Activated gamma-delta T cell treated with anti-CD3 and anti-CD28 coated beads, Interleukin-2, amount 50 U/mL, for 16 hours (primary cell): ENCODE data around the gene GLP2R.

Experiments
- DNase-seq: peaks from one replicate; pipeline ENCODE4 v3.0.0-alpha.2; 2020; ENCODE audit warnings: low read depth

Gene GLP2R

DNA sequence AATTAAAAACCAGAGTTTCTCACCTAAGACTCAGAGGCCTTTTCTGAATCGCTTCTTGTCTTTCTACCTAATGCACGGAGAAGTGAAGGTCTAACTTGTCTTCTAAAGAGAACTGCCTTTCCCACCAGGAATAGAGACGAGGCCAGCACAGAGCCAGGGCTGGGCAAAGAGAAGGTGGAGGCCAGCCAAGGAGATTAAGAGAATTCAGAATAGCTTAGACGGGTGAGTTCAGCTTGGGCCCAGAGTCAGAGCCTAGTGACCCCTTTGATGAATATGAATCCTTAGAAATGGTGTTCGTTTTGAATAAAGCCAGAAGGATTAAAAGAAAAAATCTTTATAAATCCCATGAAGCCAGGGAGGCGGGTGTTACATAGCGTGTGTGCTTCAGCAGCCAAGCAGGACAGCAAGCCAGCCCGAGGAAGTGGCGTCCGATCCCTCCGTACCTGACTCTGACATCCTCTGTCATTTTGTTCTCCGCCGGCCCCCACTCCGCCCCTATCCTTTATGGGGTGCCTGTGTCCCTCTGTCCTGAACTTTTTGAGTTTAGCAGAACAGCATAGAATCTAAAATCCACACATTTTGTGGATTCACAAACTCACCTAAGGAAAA lies 11.3 kb upstream of the GLP2R start:
- DNase-seq = no peak

DNA sequence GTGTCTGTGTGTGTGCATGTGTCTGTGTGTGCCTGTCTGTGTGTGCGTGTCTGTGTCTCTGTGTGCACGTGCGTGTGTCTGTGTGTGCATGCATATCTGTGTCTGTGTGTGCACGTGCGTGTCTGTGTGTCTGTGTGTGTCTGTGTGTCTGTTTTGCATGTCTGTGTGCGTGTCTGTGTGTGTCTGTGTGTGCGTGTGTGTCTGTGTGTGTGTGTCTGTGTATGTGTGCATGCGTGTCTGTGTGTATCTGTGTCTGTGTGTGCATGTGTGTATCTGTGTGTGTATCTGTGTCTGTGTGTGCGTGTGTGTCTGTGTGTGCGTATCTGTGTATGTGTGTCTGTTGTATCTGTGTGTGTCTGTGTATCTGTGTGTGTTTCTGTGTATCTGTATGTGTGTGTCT lies 9.3 kb upstream of the GLP2R start:
- DNase-seq = no peak

DNA sequence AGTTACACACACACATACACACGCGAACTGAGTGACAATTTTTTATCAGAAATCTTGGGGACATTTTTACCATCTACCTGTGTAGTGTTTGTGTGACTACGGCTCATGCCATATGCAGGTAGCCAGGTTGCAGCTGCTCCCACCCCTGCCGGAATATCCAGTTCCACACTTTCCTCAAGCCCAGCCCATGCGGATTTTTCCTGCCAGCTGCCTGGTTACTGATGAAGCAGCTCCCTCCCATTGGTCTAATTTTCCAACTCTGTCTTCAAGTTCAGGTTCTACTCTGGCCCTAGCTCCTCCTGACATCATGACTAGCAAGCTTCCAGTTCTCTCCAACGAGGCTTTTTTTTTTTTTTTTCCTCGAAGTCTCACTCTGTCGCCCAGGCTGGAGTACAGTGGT lies 8.6 kb upstream of the GLP2R start:
- no peak for DNase-seq

DNA sequence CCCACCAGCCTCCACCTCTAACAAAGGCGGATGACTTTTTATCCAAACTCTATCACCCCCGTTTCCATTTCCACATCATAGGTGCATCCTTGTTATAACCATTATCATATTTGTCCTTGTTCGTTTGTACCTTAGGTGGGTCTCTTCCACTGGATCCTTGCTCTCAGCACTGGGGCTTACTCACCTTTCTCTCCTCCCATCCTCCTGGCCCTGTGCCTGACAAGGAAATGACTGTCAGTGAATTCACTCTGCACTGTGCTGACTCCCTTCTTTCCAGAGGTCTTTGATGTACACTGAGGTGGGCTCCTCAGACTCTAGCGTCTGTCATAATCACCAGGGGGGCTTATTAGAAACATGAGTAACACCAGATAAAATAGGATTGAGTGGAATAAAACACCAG lies 7.0 kb upstream of the GLP2R start:
- no peak for DNase-seq

DNA sequence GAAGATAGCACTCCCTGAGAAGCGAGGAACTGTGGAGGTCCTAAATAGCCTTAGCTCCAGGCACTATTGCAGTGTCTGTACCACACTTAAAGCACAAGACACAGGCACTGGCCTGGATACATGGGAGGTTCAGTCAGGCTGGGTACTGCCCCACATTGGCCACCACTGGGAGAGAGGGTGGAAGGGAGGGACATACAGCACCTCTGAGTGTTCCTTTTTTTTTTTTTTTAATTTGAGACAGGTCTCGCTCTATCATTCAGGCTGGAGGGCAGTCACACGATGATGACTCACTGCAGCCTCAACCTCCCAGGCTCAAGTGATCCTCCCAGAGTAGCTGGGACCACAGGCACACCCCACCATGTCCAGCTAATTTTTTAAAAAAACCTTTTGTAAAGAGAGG lies 5.3 kb upstream of the GLP2R start:
- DNase-seq = no peak

DNA sequence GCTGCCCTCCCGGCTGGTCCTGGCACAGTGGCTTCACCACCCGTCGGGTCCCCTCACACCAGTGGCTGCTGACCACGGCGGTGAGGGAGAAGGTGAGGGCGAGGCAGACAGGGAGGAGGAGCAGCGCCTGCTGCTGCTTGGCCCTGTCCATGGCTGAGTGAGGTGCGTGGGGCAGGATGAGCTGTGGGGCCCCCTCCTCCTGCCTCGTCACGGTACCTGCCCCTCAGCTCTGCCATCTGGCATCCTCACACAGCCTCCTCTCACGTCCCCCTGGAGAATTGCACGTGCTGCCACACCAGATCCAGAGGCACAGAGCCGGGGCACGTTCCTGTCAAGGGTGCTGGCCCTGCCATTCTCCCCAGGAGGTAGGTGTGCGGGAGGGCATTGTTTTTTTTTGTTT lies 3.8 kb upstream of the GLP2R start, which contains the start of gene GSG1L2:
Gene GSG1L2 (minus strand): TSS at position 159 of the 400 bp plus-strand sequence. CDS start 8 bp downstream, at position 151.
- DNase-seq = no peak

DNA sequence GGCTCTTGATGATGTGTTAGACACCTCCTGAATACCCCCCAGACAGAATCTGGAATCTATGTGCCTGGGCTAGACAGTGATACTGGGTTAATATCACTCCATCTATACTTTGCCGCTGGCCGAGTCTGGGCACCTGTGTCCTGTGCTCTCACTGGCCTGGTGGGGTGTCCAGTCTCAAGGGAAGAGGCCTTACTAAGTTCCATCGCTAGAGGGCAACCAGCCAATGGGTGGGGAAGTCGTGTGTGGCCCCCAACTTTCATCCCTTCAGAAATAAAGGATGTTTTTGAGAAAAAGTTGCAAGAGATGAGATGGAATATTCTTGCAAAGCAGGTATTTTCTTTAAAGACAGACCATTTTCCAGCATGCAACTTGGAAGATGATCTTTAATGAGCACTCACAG lies 1.6 kb upstream of the GLP2R start:
- no peak for DNase-seq

DNA sequence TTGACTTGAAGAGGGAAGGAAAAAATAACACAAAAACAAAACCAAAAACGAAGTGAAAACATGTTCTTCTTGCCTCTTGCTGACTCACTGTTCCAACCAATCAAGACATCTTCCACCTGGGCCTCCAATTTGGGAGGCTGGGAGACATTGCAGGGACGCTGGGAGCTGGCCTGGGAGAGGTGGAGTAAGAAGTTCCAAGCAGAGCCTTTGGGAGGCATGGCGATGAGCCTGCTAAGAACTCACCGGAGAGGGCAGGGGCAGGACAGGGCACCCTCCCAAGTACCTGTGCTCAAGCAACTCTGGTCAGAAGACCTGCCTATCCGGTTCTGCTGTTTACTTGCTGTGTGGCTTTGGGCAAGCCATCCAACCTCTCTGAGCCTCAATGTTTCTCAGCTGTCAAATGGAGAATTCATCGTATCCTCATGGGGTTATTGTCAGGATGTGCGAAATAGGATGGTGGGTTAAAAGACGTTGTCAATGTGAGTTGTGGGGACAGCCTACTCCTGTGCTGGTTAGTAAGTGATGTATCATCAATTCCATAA lies 856 bp upstream of the GLP2R start:
- no peak for DNase-seq

DNA sequence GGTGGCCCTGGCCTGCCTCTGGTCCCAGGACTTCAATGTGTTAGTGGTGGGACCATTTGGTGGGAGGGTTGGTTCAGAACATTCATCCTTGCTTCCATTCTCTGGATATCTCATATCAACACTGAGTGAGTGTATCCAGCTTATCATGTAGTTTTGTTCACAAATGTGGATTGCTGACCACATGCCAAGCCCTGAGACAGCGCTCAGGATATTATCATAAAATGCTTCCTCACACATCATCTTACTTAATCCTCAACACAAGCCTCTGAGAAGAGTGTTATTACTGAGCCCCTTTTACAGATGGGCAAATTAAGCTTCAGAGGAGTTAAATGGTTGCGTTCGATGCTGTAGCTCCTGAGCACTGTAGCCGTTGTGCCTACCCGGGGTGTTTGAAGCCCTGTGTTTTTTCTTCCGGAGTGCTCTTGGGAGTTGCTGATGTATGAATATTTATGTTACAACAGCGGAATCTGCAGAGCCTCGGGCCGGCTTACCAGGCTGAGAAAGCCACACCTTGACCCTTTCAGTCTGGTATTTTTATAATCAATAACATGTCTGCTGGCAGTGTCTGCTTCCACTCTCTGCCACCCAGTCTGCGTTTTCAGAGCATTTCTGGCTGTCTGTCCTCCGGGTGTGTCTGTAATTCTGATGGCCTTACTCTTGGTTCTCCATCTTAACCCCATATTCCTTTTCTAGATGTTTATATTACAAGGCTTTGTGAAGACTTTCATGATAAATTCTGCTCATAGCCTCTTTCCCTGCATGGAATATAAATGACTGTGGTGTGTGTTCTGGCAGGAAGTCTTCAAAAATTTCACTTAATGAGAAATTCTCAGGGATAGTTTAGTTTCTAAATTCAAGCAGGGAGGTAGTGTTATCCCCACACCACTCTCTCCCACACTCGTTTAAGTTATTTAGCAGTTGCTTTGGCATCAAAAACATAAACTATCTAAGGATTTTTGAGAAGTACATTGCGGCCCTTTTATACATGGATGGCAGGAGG lies 2.9 kb downstream of the GLP2R start:
- DNase-seq = no peak

DNA sequence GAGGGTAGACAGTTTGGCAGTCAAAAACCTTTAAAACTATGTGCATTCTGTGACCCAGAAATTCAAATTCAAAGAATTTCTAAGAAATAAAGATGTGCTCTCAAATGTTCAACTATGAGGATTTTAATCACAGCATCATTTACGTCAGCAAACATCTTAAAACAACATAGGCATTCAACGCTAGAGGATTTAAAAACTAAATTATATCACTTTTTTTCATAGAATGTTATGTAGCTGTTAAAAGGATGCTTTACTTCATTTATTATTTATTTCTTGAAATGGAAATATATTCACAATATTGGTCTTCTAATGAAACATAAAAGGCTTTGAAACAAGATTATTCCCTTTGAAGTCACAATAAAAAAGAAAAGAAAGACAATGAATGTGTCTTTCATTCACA lies 3.6 kb downstream of the GLP2R start:
- DNase-seq = no peak

DNA sequence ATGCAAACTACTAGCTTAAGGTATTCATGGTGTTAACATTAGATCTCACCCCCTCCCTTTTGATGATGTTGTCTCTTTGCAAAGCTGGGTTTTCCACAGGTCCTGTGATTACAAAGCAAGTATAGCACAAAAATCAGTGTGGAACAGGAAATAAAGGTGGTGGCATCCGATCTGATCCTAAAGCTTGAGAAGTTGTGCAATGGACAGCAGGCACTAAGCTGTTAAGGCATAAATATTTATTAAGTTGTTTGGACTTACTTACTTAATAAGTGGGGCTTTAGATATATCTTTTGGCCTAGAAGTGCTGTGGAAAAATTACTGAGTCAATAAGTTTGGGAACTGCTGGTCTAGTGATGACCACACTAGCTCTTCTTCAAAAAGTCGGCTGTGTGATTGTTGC lies 5.0 kb downstream of the GLP2R start:
- DNase-seq = no peak

DNA sequence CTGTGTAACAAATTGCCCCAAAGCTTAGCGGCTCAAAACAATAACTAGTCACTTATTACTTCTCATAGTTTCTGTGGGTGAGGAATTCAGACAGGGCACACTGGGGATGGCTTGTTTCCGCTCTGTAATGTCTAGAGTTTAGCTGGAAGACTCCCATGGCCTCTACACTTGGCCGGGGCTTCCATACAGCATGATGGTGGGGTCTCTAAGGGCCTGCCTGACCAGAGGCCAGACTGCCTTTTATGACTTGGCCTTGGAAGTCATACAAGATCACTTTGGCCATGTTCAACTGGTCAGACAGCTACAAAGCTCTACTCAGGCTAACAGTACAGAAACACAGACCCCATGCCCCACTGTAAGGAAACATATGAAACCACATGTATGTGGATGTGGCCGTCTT lies 8.2 kb downstream of the GLP2R start:
- no peak for DNase-seq

DNA sequence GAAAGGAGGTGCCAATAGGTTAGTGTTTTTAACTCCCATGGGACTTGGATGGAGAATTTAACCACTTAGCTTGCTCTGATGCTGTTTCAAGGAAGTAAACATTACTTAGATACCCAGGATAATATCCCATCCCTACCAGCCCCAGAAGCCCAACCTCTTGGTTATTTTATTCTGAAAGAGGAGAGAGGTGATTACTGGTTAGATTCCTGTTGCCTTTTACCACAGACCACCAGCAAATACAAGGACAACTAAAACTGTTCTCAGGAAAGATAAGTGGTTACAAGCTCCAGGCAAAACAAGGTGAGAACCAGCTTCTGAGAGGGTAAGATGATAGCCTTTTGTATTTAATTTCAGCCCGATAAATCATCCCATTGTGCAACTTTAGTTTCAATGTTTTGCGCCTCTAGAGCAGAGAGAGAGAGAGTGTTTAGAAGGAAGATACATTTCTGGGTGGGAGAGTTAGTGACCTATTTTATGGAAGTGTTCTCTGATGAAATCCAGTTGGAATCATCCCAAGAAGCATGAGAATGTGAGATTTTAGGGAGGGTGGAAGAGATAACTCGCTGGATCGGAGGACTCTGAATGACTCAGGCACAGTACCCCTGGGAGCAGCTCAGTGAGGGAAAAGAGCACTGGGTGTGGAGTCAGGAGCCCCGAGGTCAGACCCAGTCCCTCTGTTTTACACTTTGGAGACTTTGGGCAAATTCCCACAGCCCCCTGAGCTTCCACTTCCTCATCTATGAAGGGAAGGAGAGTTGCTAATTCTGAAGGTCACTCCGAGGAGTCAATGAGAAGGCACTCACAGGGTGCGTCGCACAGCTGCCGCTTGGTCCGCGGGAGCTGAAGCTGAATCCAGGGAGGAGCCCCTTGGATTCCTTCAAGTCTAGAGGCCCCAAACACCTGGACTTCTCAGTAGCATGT lies 12.1 kb downstream of the GLP2R start:
- no peak for DNase-seq

DNA sequence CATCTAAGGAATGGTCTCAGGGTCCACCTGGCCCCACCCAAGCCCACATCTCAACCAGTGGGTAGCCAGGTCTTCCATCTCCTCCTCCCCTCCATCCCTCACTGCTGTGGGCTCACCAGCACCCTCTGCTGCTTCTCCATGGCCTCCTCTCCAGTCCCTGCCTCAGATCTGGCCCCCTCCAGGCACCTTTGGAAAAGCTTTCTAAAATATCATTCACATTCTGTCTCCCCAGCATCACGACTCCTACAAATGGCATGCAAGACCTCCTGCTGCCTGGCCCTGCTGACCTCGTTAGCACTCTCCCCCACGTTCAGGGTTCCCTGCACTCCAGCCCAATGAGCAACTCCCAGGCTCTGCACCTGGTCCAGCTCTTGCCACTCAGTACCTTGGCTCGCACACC lies 13.7 kb downstream of the GLP2R start:
- DNase-seq = no peak

DNA sequence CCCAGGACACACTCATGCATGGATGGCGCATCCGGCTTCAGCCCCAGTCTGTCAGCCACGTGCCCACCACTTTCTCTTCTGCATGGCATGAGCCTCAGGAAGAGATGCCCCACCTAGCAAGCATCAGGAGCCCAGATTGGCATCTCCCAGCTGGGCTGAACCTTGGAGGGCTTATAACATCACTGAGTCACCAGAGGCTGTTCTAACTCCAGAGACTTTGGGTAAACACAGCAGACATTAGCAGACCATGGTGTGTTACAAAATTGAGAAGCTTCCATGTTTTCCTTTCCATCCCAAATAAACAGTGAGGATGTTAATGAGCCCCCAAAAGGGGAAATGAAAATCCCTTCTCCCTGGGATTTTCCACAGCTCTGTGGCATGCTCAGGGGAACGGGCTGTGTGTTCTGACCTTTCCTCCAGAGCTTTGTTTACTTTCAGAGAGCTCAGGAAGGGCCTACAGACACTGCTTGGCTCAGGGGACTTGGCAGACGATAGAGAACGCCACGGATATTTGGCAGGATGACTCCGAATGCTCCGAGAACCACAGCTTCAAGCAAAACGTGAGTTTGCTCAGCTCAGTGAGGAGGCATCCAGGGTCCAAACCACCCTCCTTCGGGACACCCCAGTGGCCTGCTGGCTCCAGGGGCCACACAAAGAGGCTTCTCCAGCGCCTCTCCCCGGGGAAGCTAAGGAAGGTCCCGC lies 16.5 kb downstream of the GLP2R start:
- DNase-seq = no peak

DNA sequence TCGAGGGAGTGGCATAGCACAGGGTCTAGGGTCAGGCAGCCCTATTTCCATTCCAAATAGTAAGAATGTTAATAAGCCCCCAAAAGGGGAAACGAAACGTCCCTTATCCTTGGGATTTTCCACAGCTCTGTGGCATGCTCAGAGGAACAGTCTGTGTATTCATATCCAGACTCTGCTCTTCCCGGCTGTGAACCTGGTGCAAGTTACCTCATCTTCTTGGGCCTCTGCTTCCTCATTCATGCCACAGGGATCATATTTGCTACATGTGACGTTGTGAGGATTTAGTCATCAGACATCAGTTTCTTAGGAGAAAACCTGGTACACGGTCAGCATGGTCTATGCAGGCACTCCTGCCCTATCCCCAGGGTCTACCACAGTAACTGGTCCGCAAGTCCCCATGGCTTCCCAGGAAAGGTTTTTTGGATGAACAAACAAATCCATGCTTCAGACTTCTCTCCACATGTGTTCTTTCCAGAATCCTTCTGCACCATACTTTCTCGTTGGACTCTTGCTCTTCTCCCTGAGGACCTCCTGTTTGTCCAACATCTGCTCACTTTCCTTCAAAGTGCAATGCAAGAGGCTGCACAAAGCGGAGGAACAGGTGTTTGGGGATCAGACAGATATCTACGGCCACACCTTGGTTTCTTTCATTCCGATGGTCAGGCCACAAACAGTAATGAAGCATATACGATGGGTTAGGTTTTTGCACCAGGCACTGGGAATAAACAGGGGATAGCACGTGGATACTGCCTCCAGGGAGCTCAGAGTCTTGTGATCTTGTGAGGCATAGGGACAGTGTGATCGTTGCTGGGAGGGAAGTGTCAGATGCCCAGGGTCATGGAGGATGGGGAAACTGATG lies 17.7 kb downstream of the GLP2R start:
- DNase-seq = no peak

DNA sequence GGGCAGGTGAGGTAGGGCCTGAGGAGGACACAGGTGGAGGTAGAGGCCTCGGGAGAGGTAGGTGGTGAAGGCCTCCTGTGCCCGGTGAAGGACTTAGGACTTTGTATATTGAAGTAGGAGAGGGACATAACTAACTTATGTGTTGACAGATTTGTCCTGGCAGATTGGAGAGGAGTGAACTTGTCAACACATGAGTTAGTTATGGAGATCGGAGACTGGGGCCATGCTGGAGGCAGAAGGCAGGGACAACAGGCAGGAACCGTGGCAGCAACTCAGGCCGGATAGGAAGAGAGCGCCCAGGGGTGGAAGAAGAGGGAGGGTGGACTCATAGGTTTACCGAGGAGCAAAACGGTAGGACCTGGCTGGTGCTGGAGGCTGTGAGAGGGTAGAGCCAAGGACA lies 18.4 kb downstream of the GLP2R start:
- no peak for DNase-seq

DNA sequence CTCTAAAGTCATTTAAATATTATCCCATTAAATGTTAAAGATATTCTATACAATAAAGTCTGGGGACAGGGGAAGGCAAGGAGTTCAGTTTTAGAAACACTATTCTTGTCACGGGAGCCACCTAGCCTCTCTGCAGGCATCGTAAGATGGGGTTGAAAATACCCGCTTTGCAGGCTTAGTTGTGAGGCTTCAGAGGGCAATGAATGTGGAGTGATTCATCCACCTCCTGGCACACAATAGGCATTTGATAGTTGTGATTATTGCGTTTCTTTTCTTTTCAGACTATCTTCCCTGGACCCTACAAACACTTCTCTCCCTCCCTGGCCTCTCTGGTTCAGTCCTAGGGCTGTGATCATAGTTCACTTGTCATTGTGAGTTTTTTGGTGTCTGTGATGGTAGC lies 19.6 kb downstream of the GLP2R start:
- no peak for DNase-seq

DNA sequence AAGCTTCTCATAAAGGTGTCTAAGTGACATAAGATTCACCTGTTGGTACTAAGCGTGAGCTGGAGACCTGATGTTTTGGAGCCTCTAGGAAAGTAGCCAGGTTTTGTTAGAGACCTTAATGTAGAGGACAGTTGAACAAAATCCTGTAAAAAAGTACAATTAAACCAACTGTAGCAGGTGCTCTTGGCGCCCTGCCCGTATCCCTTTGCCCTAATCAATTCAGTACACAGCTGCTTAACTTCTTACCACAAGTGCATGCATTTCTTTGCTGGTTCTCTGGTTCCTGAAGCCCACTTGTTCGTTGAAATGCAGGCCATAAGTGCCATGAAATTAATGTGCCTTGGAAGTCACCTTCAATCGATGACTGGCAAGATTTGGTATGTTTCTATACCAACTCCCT lies 24.4 kb downstream of the GLP2R start:
- DNase-seq = no peak

DNA sequence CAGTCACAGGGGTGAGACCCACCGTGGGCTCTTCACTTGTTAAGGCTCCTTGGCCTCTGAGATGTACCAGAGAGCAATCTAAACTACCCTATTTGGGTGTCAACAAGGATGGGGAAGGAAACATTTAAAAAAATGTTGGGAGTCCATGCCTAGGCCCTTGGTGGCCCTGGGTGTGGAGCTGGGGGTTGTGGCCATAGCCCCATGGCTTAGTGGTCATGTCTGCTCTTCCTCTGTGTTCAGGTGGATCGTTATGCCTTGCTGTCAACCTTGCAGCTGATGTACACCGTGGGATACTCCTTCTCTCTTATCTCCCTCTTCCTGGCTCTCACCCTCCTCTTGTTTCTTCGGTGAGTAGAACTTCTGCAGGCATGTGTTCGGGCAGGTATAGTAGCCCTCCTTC lies 28.5 kb downstream of the GLP2R start:
- DNase-seq = no peak

DNA sequence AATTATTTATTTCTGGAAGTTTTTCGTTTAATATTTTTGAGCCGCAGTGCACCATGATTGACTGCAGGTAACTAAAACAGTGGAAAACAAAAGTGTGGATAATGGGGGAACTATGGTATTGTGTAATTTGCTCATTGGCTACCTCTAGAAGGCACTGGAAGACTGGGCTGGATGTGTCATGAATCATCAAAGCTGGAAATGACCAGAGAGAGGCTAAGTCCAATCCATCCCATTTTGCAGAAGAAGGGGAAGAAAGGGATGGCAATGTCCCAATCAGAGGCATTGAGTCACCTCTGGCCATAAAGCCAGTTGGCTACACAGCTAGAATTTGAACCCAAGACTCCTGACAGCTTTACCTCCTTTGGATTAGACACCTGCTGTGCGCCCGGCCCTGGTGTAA lies 29.3 kb downstream of the GLP2R start:
- no peak for DNase-seq
